GM18511 (cell line): Measurements from ENCODE around the gene DHPS.
"Not testable (repeated sequence)": the region's sequence is repeated elsewhere in the genome, so short reads cannot be mapped to it uniquely, and the experiment has no call there.

Experiments
- ATAC-seq: cut with Tn5 transposase; IDR thresholded peaks from one replicate; pipeline ENCODE4 v1.9.1; 2021; ENCODE audit warnings: mild to moderate bottlenecking, moderate library complexity; ENCODE audit not compliant: unreplicated experiment

DHPS gene

DNA sequence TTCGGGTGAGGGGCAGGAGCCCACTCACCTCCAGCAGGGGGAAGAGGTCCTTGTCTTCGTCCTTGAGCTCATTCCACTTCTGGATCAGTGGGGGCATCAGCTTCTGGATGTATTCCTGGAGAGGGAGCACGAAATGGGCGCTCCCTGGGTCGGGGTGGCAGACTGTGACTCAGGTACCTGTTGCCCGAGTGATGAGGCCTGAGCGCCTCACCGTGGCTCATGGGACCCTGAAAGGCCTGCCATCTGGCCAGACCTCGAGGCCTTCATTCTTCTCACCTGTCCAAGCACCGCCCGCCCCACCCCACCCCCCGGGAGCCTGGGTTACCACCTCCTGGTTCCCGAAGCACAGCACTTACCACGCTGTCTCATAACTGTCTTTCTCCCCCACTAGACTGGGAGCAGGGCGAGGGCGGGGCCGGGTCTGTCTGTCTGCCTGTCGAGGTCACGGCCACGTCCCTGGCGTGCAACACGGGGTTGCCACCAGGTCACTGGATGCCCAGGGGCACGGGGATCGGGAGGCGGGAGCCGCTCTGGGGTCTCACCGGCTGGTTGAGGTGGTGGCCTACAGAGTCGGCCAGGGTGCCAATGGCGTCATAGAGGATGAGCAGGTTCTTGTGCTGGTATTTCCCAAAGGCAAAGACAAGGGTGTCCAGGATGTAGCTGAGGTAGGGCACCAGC, 24.1 kb upstream of the DHPS start:
- ATAC-seq, result no peak

GRCh38 chr19:12705169-12705568, 23.5 kb upstream of the DHPS start:
- no peak for ATAC-seq

DNA sequence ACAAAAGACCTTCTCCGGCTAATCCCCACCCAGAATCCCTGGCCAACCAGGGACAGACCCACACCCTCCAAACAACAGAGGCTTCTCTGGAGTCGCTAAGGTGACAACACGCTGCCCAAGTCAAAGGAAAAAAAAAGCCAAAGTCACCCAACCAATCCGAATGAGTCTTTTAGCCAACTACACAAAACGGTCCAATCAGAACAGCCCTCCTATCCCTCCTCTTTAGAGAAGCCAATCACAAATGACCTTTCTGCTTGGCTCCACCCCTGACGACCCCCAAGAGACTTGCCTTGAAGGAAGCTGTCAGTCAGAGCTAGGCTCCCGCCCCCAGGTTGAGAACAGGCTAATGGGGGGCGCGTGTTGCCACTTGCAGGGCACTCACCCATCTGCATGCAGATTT, 21.4 kb upstream of the DHPS start:
- no peak for ATAC-seq

GRCh38 chr19:12701596-12702282, 20.1 kb upstream of the DHPS start:
- ATAC-seq, result no peak

- no peak for ATAC-seq
These were observed 16.5 kb upstream of the DHPS start for GRCh38 chr19:12698138-12698537.

- ATAC-seq, result not testable (repeated sequence)
These were observed 15.7 kb upstream of the DHPS start for GRCh38 chr19:12697425-12697824.

GRCh38 chr19:12696366-12697335, 15.0 kb upstream of the DHPS start, which contains the start of gene FBXW9:
TSS of gene FBXW9 (minus strand) at chr19:12696631. CDS start at chr19:12696581, 50 bp downstream.
- ATAC-seq, result peak; percentile 91

- ATAC-seq, result peak; percentile 30
These were observed 14.3 kb upstream of the DHPS start for GRCh38 chr19:12695997-12696365.

DNA sequence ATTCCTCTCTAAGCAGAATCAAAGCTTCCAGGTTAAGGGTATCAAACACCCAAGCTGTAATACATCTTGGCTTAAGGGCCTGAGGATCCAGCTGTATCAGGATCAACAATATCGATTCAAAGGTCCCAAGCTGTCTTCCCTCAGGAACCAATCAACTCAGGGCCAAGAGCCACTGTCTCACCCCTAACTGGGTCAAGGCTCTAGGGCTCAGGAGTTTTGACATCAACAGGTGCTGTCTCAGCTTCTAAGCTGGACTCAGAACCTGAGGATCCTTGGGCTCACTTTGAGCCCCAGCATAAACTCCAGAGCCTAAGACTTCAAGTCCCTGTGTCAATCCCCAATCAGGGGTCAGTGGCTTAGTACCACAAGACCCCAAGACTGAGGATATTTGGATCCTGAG, 13.8 kb upstream of the DHPS start:
- no peak for ATAC-seq

DNA sequence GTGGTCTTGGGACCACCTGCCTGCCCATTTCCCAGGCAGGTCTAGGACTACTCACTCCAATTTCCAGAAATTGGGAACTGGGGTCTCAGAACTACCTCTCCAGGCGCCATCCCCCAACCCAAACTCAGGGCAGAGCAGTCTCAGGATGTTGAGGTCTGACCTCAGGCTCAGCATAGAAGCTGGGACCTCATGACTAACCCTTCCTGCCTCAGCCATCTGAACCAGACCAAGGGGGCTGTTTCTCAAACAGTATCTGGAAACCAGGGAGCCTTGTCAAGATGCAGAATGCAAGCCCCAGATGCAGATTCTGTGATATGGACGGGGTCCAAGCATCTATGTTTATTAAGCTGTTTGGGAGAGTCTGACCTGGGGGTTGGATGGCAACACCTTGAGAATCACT, 13.4 kb upstream of the DHPS start:
- ATAC-seq, result no peak

- ATAC-seq, result no peak
These were observed 13.0 kb upstream of the DHPS start for GRCh38 chr19:12694641-12695040.

GRCh38 chr19:12692960-12693359, 11.3 kb upstream of the DHPS start:
- no peak for ATAC-seq

DNA sequence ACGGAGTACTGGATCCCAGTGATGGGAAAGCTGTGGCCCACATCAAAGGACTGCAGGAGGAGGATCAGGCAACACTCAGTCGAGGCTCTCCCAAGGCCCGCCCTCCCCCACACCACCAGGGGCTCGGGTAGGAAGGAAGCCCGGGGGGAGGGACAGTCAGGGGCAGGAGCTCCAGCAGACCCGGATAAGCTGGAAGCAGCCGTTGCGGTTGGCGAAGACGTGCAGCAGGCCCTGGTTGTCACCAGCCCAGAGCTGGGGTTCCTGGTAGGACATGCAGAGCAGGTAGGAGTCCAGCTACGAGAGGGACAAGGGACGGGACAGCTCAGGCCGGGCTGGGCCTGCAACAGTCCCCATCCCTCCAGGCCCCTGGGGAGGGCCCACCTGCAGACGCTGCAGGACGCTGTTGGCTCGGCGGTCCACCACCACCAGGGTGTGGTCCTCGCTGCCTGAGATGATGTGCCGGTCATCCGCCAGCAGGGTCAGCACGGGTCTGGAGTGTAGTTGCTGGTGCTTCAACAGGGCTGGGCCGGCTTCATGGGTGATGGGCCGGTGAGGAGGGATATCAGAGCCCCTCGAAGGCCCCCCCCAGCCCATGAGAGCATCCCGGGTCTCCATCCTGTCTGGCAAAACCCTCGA, 8.0 kb upstream of the DHPS start:
- no peak for ATAC-seq

GRCh38 chr19:12689012-12689411, 7.3 kb upstream of the DHPS start:
- no peak for ATAC-seq

DNA sequence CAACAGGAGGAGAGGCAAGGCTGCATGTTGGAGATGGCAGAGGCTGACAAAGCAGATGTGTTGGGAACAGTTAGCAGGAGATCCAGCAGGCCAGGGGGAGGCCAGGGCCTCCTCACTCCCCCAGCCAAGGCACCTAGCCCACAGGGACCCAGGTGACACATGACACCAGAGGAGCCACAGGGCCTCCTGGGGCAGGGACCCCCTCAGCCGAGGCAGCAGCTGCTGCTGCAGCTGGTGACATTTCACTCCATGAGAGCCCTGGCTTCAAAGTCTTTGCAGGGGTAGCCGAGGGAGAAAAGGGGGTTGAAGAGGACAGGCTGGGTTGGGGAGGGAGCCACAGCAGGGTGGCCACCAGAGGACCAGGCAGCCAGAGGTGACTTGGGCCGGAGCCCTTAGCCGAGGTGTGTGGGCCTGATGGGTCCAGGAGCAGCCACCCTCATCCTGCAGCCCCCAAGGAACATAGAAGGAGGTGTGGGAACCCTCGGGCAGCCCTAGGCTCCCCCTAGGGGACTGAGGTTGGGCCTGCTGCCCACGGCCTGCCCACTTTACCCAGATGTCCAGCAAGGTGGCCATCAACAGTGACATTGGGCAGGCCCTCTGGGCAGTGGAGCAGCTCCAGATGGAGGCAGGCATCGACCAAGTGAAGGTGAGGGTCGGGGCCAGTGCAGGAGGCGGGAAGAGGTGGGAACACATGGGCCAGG, 6.0 kb upstream of the DHPS start, which contains the start of gene GNG14:
Gene GNG14, plus strand, starts transcription at position 503 of the 701 bp plus-strand sequence. Its CDS starts 51 bp downstream, at position 554.
- no peak for ATAC-seq

DNA sequence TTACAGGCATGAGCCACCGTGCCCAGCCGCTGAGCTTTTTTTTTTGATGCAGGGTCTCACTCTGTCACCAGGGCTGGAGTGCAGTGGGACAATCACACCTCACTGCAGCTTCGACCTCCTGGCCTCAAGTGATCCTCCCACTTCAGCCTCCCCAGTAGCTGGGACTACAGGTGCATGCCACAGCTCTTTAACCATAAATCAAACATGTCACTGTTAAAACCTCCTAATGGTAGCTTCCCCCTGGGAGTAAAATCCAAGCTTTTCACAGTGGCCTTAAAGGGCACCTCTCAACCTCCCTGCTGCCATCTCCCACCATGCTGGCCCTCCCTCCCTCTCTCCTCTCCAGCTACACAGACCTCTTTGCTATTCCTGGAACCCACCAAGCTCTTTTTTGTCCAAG, 4.2 kb upstream of the DHPS start:
- no peak for ATAC-seq

DNA sequence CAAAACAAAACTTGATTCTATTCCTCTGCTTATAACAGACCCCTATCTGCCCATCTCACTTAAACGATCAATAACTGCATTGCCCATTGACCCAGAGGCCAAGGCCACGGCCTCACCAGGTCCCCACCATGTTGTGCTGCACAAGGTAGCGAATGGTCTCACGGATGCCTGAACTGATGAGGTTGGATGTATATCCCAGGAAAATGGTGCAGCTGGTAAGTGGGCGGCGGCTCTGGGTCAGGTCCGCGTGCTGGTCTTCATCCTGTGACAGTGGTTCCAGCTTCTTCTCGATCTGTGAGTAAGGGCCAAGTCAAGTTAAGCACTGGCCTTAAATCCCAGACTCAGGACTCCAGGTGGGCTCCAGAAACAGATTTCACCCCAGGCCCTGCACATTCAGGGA, 1.6 kb downstream of the DHPS start:
- no peak for ATAC-seq

GRCh38 chr19:12678039-12678438, 3.6 kb downstream of the DHPS start:
- not testable (repeated sequence) for ATAC-seq

DNA sequence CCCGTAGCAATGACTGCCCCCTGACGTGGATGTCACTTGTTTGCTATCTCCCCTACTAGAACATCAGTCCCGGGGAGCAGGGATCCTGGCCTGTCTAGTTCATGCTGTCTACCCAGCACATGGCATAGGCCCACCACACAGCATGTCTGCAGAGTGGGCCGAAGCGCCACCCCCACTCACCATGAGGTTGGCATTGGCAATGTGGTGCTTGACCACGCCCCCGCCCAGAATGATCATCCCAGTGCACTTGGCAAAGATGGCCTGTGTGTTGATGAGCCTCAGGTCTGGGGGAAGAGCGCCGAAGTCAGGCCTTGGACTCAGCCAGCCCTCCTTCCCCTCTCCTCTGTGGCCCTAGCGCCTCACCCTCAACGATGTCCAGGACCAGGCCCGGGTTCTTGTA, 4.8 kb downstream of the DHPS start:
- ATAC-seq, result no peak

- no peak for ATAC-seq
These were observed 5.3 kb downstream of the DHPS start for GRCh38 chr19:12676384-12676792.
